ENCODE data around the gene CPT1C.

The CPT1C gene

DNA sequence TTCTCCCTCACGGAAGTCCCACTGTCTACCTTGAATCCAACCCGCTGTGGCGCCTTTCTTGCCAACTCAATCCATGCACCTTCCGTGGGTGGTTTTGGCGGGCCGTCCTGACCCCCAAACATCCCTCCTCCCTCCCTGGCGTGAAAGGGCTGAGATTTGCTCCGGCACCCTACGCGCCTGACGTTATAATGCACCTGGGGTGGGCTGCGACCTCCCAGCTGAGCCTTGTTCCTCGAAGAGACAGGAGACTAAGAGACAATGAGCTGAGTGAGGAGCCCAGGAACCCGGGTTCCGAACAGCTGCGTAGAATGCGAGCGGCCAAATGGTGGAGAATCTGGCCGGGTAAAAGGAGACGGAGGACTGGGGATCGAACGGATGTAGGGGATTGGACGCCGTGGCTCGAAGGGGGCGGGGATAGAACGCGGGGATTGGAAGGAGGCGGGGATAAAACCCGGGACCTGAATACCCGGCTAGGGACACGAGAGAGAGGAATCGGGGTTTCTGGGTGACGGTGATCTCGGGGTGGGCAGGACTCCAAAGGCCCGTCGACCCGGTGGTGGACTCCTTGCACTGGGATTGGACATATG, at the start of gene CPT1C:
Gene CPT1C (plus strand): TSS at position 461 of the 587 bp plus-strand sequence. CDS start 1,137 bp downstream, outside the sequence.
- no peak for DNase-seq (ENCODE audit: low read depth)

DNA sequence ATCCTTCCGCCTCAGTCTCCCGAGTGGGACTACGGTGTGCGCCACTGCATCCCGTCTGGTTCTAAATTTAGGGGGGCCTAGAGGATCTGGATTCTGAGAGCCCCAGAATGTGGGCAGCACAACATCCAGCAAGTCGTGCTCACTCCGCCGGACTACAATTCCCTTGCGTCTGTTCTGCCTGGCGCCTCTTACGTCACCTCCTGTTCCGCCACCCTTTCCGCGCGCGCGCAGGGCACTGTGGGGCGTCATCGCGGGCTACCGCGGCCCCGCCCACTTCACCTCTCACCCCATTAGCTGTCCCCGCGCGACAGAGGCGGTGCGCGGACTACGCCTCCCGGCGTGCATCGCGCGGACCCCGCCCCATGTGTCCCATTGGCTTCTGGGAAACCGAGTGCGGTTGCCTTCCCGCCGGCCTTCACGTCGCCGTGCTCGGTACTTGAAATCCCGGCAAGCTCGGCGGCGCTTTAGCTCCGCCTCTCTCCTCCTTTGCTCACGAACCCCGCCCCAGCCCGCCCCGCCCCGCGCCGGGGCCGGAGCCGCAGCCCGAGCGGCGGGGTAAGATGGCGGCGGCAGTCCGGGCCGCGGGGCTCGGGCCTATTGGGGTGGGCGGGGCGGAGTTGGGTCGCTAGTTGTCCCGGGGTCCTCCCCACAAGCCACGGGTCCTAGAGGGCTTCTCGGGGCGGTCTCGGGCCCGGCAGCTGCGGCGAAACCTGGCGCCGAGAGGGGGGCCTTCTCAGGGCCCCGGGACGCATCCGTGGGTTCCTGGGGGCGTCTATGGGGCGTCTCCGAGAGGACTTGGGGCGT, 49.0 kb upstream of the CPT1C start, which contains the start of gene SCAF1:
Gene SCAF1 (plus strand): TSS at position 522 of the 804 bp plus-strand sequence. CDS start 2,818 bp downstream, outside the sequence.
- peak; percentile 99 for DNase-seq (ENCODE audit: low read depth)

DNA sequence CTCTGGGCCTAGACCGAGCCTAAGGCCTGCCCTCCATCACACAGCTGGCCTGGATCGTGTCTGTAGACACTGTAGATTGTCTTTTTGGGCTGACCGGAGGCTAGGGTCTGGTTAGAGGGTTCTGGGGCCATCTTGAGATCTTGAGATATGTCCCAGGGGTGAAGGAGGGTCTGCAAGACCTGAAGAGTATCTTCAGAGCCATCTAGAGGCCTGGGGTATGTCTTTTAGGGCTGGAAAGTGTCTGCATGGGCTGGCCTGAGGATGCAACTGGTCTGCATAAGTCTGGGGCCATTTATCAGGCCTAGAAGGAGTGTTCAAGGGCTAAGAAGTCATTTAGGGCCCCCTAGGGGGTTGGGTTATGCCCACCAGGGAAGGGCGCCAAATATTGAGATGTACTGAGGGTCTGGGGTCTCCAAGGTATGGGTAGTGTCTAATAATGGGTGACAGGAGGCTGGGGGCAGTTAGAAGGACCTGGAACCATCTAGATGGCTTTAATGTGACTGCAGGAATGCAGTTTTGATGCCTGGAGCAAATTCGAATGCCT, 48.4 kb upstream of the CPT1C start:
- no peak for DNase-seq (ENCODE audit: low read depth)

DNA sequence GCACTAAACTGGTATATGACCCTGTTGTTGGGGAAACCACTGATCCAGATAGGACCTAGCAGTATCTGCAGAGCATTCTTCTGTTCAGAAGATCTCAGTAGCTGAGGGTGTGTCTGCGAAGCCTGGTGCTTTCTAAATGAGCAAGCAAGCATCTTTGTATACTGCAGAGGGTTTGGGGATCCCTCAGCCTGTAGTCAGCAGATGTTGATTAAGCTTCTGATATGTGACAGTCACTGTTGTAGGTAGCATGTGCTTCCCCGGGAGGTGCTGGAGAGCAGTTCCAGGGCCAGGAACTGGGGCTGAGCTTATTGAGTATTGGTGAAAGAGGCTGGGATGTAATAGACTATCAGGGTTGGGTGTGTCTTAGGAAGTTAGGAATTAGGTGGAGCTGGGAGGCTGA, 47.5 kb upstream of the CPT1C start:
- DNase-seq (ENCODE audit: low read depth), result no peak

DNA sequence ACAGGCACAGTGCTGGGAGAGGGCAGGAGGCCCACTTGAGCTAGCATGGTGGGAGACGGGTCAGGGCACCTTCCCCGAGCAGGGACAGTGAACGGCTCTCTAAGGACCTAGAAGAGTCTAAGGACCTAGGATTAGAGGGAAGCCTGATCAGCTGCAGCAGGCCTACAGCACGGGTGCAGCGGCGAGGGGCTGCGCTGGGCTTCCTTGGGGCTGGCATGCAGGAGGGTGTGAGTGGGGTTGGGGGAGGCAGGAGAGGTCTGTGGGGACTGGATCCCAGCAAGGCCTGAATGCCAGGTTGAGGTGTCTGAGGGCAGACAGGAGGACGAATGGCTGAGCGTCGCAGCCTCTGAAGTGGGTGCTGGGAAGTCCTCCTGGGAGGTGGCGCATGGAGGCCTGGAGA, 45.3 kb upstream of the CPT1C start:
- no peak for DNase-seq (ENCODE audit: low read depth)

DNA sequence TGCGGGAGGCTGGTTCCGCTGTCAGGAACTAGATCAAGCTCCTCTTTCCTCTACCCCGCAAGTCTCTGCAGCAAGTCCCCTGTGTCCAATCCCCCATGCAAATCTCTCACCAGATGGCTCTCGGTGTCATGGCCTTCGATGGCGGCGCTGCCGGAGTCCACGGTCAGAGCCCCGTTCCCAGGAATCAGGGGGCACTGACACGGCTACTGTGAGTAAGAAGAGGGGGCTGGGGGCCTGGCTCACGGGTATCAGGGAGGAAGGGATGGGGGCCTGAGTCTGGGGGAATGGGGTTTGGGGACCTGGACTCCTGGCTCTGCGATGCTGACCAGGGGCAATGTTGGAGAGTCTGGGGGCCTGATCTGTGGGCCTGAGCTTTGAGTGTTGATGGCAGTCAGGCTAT, 44.9 kb upstream of the CPT1C start:
- no peak for DNase-seq (ENCODE audit: low read depth)

DNA sequence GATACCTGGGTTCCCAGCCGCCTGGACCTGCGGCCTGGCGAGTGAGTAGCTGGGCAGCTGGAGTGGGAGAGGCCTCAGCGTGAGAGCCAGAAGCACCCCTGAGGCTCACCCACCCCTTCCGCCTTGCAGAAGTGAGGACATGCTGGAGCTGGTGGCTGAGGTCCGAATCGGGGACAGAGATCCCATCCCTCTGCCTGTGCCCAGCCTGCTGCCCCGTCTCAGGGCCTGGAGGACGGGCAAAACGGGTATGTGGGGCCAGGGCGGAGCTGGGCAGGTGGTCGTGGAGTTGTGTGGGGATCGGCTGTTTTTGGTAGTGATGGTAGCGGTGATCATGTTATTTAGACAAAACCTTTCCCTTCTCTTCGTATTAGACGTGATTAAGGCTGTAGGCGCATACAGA, 44.3 kb upstream of the CPT1C start:
- no peak for DNase-seq (ENCODE audit: low read depth)

DNA sequence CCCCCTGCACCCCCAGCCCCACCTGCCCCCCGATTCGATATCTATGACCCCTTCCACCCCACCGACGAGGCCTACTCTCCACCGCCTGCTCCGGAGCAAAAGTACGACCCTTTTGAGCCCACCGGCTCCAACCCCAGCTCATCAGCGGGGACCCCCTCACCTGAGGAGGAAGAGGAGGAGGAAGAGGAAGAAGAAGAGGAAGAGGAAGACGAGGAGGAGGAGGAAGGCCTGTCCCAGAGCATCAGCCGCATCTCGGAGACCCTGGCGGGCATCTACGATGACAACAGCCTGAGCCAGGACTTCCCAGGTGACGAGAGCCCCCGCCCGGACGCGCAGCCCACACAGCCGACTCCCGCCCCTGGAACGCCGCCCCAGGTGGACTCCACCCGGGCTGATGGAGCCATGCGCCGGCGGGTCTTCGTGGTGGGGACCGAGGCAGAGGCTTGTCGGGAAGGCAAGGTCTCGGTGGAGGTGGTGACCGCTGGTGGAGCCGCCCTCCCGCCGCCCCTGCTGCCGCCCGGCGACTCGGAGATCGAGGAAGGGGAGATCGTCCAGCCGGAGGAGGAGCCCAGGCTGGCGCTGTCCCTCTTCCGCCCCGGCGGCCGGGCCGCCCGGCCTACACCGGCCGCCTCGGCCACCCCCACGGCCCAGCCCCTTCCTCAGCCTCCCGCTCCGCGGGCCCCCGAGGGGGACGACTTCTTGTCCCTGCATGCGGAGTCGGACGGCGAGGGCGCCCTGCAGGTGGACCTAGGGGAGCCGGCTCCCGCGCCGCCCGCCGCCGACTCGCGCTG, 39.7 kb upstream of the CPT1C start:
- no peak for DNase-seq (ENCODE audit: low read depth)

DNA sequence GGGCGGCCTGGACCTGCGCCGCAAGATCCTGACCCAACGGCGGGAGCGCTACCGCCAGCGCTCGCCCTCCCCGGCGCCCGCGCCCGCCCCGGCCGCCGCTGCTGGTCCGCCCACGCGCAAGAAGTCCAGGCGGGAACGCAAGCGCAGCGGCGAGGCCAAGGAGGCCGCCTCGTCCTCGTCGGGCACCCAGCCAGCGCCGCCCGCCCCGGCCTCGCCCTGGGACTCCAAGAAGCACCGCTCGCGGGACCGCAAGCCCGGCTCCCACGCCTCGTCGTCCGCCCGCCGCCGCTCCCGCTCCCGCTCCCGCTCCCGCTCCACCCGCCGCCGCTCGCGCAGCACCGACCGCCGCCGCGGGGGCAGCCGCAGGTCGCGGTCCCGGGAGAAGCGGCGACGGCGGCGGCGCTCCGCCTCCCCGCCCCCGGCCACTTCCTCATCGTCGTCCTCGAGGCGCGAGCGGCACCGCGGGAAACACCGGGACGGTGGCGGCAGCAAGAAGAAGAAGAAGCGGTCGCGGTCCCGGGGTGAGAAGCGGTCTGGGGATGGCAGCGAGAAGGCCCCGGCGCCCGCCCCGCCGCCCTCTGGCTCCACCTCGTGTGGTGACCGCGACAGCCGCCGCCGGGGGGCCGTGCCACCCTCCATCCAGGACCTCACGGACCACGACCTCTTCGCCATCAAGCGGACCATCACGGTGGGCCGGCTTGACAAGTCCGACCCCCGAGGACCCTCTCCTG, 38.9 kb upstream of the CPT1C start:
- DNase-seq (ENCODE audit: low read depth), result no peak

DNA sequence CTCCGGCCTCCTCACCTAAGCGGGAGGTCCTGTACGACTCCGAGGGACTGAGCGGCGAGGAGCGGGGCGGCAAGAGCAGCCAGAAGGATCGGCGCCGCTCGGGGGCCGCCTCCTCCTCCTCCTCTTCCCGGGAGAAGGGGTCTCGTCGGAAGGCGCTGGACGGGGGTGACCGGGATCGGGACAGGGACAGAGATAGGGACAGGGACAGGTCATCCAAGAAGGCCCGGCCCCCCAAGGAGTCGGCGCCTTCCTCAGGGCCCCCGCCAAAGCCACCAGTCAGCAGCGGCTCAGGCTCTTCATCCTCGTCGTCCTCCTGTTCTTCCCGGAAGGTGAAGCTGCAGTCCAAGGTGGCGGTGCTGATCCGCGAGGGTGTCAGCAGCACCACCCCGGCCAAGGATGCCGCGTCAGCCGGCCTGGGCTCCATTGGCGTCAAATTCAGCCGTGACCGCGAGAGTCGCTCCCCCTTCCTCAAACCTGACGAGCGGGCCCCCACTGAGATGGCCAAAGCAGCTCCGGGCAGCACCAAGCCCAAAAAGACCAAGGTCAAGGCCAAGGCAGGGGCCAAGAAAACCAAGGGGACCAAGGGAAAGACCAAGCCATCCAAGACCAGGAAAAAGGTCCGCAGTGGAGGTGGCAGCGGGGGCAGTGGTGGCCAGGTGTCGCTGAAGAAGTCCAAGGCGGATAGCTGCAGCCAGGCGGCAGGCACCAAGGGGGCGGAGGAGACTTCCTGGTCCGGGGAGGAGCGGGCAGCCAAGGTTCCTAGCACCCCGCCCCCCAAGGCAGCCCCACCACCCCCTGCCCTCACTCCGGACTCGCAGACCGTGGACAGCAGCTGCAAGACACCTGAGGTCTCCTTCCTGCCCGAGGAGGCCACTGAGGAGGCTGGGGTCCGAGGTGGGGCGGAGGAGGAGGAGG, 38.1 kb upstream of the CPT1C start:
- no peak for DNase-seq (ENCODE audit: low read depth)

DNA sequence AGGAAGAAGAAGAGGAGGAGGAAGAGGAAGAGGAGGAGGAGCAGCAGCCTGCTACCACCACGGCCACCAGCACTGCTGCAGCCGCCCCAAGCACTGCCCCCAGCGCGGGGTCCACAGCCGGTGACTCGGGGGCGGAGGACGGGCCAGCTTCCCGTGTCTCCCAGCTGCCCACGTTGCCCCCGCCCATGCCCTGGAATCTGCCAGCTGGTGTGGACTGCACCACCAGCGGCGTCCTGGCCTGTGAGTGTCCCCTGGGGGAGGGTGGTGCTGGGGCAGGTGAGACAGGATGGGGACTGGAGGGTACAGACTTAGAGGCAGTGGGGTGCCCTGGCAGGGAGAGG, 37.5 kb upstream of the CPT1C start:
- DNase-seq (ENCODE audit: low read depth), result no peak

DNA sequence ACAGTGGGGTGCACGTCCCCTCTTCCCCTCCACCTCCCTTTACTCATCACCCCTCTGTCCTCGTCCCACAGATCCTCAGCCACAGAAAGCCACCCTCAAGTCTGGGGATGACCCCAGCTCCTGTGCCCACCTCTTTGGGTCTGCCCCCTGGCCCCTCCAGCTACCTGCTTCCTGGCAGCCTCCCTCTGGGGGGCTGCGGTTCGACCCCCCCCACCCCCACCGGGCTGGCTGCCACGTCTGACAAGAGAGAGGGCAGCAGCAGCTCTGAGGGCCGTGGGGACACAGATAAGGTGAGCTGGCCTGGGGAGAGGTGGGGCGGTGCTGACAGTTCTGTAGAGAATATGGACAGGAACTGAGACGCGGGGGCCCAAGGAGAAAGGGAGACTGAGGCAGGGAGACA, 36.3 kb upstream of the CPT1C start:
- DNase-seq (ENCODE audit: low read depth), result no peak

DNA sequence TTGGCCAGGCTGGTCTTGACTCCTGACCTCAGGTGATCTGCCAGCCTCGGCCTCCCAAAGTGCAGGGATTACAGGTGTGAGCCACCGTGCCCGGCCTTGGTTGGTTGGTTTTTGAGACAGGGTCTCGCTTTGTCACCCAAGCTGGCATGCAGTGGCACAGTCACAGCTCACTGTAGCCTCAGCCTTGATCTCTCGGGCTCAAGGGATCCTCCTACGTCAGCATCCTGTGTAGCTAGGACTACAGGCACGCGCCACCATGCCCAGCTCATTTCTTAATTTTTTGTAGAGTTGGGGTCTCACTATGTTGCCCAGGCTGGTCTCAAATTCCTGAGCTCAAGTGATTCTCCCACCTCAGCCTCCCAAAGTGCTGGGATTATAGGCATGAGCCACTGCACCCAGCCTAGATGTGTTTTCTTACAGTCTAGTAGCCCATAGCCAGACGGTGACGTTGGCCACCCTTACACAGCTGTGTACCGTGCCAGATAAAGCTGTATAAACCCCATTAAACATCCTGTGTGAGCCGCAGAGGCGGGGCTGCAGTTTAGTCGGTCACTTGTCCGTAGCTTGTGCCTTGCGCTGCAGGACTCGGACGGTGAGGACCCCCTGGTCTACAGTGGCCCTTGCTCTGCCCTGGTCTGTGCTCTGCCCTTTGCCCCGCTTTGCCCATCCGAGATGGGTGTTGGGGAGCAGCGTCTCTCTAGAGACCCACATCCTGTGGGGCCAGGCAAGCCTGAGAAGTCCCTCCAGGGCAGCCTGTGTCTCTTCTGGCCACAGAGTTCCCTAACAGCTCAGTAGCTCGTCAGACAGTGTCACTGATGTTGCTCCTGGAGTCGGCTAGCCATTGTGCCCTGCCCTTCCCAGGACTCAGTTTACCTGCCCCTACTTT, 35.1 kb upstream of the CPT1C start:
- no peak for DNase-seq (ENCODE audit: low read depth)

DNA sequence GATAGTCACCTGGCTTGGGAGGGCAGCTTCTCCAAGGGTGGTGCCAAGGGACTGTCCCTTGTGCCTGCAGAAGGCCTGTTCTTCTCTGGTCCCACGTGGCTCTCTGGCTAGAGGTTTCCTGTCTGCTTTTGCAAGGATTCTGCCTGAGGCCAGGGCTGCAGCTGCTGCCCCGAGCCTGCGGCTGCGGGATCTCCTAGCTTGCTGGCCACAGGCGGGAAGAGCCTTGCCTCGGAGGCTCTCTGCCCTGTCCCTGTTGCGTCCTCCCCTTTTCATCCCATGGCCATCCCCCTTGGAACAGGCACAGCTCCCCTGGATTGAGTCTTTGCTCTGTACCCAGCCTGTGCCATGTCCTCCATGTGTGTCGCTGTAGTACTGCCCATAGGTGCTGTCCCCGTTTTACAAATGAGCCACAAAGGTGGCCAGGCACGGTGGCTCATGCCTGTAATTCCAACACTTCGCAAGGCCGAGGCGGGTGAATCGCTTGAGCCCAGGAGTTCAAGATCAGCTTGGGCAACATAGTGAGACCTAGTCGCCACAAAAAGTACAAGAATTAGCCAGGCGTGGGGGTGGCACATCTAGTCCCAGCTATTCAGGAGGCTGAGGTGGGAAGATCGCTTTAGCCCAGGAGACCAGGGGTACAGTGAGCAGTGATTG, 34.3 kb upstream of the CPT1C start:
- no peak for DNase-seq (ENCODE audit: low read depth)

DNA sequence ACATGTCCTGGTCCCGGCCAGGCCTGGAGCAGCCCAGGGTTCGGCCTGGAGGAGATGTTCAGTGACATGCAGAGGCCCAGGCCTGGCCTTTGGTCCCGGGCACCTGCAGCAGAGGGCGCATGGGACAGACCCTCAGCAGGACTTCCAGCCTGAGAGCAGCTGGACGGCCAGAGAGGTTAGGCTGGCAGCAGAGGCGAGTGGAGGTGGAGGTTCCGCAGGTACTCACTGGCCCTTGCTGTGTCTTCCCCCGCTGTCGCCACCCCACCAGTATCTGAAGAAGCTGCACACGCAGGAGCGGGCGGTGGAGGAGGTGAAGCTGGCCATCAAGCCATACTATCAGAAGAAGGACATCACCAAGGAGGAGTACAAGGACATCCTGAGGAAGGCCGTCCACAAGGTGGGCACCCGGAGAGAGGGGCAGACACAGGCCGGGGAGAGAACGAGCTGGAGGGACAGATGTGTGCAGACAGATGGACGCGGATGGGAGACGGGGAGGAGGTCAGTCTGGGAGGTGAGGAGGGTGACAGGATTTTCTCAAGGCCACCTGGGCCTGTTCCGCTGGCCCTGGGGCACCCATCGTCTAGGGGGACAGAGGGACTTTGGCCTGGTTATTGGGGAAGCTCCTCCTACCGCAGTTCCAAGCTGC, 33.3 kb upstream of the CPT1C start:
- no peak for DNase-seq (ENCODE audit: low read depth)

DNA sequence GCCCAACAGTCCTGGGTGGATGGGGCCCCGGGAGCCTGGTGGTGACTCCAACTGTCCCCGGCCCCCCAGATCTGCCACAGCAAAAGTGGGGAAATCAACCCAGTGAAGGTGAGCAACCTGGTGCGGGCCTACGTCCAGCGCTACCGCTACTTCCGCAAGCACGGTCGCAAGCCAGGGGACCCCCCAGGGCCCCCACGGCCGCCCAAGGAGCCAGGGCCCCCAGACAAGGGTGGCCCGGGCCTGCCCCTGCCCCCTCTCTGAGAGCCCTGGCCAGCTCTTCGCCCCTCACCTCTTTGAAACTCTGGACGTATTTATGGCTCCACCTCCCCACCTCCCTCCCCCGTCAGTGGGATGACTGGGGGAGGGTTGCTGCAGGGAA, 32.8 kb upstream of the CPT1C start:
- no peak for DNase-seq (ENCODE audit: low read depth)

DNA sequence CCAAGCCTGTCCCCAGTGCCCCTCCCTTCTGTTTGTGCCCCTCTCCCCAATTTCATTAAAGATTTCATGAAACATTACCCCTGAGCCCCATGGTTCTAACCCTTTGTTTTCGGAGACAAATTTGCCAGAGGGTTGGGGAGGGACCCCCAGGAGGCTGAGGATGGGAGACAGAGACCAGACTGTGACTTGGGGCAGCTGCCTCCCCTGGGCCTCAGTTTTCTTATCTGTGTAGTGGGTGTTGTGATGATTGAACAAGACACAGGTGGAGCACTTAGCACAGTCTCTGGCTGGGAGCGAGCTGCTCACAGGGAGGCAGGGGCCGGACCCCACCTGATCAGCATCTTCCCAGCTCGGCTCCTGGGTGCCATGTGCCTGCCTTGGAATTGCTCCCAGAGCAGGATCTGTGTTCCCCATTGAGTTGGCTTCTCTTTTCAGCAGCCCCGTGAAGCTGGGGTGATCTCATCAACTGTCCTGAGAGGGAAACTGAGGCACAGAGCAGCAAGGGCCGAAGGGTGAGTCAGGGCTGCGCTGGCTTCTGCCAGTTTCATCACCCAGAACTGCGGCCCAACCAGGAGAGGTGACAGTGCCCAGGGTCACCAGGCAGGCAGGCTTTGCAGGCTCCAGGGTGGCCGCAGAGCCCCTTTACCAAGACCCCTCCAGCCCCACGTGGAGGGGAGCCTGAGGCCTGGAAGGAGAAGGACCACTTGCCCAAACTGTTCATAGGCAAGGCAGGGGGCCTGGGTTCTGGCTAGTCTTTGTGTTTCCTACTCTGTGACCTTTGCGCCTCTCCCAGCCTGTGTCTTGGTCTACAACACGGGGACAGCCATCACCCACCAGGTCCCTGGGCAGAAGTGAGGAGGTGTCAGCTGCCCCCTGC, 32.1 kb upstream of the CPT1C start:
- DNase-seq (ENCODE audit: low read depth), result no peak
